Endothelial cell of umbilical vein (primary cell): Measurements from ENCODE around the gene MDN1.

ENCODE experiments used
- FOS ChIP-seq: IDR thresholded peaks from 2 replicates; pipeline ENCODE4 v1.6.1; 2011; ENCODE audit warnings: mild to moderate bottlenecking, low read length, moderate library complexity, borderline replicate concordance; ENCODE audit not compliant: insufficient read depth
- MYC ChIP-seq: IDR thresholded peaks from one replicate; pipeline ENCODE4 v1.6.1; 2011; ENCODE audit warnings: mild to moderate bottlenecking, low read depth, low read length
- POLR2A ChIP-seq: IDR thresholded peaks from 2 replicates; pipeline ENCODE4 v1.6.1; 2012; ENCODE audit warnings: low read depth, mild to moderate bottlenecking, control low read depth, low read length
- TF ChIP-seq, protein P1 (sequence below): IDR thresholded peaks from 2 replicates; pipeline ENCODE4 v1.6.1; 2011; ENCODE audit not compliant: insufficient read depth, insufficient read length
- TF ChIP-seq, protein P2 (sequence below), 2 donors: IDR thresholded peaks; 1 replicate in 1 of 2; 2 replicates in 1 of 2; pipeline ENCODE4 v1.5.1; 2011; ENCODE audit warnings: low read length in 2 of 2, mild to moderate bottlenecking in 2 of 2, moderate library complexity in 2 of 2, control low read depth in 1 of 2, inconsistent platforms in 1 of 2, low read depth in 1 of 2; ENCODE audit not compliant: insufficient read depth in 1 of 2; ENCODE audit errors: extremely low read depth in 1 of 2

DNA sequence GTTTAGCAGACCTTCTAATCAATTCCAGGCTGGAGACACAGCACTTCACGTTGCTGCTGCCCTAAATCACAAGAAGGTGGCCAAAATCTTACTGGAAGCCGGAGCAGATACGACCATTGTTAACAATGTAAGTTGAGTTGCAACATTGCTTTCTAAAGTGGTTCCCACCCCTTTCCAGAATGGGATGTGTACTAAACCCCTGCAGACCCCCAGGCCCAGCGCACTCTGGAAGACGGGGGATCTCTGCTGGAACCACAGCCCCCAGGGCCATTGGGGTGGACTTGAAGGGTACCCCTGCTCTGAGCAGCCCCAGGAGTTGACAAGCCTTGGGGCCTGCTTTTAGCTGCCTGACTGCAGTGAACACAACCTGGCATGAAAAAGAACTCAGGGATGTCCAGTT is 203.1 kb downstream of the MDN1 start:
- TF ChIP-seq FOS (no peak), POLR2A (no peak), MYC (no peak)
- TF ChIP-seq, protein P1, sequence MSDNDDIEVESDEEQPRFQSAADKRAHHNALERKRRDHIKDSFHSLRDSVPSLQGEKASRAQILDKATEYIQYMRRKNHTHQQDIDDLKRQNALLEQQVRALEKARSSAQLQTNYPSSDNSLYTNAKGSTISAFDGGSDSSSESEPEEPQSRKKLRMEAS: no peak
- TF ChIP-seq, protein P2, sequence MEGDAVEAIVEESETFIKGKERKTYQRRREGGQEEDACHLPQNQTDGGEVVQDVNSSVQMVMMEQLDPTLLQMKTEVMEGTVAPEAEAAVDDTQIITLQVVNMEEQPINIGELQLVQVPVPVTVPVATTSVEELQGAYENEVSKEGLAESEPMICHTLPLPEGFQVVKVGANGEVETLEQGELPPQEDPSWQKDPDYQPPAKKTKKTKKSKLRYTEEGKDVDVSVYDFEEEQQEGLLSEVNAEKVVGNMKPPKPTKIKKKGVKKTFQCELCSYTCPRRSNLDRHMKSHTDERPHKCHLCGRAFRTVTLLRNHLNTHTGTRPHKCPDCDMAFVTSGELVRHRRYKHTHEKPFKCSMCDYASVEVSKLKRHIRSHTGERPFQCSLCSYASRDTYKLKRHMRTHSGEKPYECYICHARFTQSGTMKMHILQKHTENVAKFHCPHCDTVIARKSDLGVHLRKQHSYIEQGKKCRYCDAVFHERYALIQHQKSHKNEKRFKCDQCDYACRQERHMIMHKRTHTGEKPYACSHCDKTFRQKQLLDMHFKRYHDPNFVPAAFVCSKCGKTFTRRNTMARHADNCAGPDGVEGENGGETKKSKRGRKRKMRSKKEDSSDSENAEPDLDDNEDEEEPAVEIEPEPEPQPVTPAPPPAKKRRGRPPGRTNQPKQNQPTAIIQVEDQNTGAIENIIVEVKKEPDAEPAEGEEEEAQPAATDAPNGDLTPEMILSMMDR (IDR thresholded peaks at IDR 0.05; ENCODE audit: extremely low read depth in 1 of 2, insufficient read depth in 1 of 2, low read depth in 1 of 2, low read length in 2 of 2): no peak
